CD4-positive, alpha-beta T cell treated with Interleukin-4 for 1 hour (primary cell): ENCODE data around the gene PPFIBP2.

Source experiments
- DNase-seq, 2 donors: peaks; one replicate each; pipeline ENCODE4 v3.0.0-alpha.2; 2020 to 2022

Gene PPFIBP2

DNA sequence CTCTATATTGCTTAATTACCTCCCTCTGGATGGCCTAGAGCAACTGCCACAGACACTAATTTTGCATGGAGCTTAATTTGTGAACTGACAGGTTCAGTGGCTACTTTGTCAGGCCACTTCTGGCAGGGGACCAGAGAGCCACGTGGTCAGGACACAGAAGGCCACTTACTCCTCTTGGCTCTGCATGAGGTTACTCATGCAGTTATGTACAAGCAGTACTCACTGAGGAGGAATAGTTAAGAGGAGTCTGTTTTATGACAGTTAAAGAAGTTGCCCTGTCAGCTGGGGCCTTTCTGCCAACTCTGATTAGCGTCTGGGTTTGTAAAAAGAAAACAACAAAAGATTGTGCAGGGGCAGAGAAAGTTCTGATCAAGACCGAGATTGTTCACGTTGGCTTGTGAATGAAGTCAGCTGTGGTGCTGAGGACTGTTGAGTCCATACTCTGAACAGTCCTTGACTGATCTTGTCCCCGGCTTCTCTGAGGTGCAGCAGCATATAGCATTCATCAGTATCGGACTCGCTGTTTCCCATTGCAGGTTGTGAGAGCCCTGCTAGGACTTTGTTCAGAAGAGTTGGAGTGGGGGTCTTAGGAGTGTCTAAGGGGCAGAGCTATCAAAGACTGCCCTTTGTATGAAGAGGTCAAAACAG is 41.4 kb downstream of the PPFIBP2 start:
- no peak for DNase-seq

DNA sequence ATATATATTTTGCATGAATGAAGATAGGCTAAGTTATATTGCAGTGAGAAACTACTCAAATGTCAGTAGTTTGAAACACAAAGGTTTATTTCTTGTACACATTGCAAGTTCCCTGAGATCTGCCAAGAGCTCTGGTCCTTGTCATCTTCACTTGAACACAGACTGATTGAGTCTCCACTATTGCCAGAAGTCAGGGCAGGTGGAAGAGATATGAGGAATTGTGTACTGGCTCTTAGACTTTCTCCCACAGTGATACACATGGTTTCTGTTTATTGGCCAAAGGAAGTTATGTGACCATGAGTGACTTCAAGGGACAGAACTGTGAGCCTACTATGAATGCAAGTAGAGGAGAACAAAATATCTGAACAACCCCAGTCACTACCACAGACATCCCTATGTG is 44.2 kb downstream of the PPFIBP2 start:
- no peak for DNase-seq

DNA sequence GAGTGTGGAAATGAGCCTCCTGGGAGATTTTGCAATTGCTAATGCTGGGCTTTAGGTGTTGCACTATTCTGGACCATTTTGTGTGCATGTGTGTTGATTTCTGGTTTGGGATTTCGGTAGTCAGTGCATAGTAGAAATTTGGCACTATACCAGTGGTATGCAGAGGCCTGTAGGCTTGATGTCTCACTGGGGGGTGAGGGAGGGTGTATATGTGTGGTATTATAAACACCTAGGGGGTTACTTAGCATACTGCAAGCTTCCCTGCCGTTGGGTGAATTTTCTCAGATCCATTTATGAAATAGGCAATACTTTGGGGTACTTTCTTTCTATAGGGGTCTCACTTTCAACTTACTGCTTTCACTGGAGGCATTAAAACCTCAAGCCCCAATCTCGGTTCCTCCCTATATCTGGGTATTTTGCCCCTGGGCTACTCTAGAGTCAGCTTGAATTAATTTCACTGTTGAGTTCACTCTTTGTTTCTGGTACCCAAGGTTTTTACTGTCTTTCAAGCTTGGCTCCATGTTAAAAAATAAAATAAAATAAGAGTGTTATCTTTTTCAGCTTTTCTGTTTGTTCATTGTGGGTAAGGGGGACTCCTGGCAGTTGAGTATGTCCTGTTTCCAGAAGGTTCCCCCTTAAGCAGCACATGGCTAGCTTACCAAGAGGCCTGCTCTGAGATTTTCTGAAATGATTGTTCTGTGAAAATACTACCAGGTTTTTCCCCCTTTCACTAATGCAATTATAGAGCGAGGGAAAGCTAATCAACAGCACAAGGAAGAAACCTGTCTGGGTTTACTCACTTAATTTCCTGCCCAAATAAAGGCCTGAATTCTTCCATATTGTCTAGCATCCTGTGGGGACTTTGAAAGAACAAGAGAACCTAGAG is 45.8 kb downstream of the PPFIBP2 start:
- DNase-seq, result no peak

DNA sequence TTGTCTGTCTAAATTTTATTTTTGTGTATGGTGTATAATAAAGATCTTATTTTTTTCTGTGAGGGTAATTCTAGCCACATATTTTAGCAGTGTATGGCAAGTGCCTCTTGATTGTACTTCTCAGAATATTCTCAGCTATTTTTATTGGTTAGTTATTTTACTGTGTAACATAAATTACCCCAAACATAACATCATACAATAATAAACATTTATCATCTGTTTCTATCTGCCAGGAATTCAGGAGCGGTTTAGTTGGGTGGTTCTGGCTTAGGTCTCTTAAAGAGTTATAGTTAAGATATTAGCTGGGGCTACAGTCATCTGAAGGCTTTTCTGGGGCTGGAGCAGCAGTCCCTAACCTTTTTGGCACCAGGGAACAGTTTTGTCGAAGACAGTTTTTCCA is 47.8 kb downstream of the PPFIBP2 start:
- no peak for DNase-seq

DNA sequence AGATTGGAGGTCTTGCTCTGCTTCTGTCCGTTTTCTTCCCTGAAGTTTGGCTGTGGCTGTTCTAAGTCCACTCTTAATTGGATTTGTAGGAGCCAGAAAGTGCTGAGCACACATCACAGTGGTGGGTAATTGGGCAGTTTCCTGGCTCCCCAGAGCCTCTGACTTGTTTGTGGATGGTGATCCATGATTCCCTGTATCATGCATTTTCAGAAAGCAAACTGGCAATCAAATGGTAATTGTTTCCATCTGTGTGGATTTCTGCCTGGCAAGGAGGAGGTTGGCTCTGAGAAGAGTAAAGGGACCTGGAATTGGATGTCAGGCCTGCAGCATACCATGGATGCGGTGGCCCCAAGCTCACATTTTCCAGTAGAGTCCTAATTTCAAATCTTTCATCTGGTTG is 49.5 kb downstream of the PPFIBP2 start:
- DNase-seq, result no peak

DNA sequence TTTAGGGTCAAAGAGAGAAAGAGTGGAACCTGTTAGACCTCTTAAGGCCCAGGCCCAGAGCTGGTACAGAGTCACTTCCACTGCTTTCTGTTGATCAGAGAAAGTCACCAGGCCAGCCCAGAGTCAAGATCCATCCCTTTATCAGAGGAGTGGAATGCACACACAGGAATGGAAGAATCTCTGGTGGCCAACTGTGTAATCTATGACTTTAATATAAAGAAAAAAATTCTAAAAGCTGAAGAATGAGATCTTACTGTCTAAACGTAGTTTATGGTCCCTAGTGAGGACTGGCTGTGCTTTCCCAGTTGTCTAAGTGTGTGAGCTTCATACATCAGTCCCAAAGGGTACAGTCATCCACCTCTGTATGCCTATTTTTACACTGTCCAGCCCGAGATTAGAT is 51.0 kb downstream of the PPFIBP2 start:
- DNase-seq, result no peak

DNA sequence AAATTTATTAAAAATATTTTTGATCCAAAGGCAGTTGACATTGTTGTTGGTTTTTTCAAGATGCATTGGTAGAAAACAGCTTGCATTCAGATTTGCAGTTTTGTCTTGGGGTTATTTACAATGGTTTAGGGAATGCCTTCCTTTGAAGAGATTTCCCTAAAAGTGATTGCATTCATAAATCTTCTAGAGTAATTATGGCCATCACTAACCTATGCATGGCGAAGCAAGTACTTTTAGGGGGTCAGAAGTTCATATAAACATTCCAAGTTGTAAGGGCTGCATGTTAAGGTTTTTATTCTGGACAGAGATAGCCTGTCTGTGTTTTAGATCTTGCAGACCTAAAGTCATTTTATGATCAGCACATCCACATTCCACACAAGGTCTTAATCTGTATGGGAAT is 53.5 kb downstream of the PPFIBP2 start:
- DNase-seq, result no peak

DNA sequence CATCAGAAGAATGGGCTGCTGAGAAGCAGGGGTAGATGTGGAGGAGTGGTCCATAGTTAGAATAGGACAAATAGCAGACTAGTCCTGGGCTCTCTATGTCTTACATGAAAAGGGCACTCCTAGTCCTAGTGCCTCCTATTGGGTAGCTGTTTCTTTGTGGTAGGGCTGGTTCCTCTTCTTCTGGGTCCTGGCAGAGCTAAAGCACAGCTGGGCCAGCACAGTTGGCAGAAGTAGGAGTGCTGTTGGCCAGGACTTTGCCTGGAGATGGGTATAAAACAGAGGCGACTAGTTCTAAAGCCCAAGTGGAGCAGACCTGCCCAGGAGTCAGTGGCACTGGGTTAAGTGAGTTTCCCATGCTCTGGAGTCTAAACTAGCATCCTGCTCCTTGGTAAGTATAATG is 55.2 kb downstream of the PPFIBP2 start:
- DNase-seq, result no peak

DNA sequence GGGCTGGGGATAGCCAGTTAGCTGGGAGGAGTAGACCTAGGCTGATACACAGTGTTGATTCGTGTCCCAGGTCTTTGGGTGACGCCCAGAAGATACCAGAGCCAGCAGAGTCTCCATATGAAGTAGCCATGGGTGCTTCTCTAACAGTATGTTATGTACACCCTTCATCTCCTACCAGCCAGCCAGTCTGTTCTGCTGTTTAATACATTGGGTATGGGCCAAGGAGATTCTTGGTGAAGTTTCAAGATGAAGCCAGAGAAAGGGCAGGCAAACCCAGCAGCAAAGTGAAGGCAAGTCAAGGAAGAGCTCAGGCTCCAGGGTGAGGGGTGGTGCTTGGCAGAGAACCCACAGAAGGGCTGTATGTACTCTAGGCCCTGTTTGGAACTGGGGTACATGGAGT is 56.4 kb downstream of the PPFIBP2 start:
- no peak for DNase-seq

DNA sequence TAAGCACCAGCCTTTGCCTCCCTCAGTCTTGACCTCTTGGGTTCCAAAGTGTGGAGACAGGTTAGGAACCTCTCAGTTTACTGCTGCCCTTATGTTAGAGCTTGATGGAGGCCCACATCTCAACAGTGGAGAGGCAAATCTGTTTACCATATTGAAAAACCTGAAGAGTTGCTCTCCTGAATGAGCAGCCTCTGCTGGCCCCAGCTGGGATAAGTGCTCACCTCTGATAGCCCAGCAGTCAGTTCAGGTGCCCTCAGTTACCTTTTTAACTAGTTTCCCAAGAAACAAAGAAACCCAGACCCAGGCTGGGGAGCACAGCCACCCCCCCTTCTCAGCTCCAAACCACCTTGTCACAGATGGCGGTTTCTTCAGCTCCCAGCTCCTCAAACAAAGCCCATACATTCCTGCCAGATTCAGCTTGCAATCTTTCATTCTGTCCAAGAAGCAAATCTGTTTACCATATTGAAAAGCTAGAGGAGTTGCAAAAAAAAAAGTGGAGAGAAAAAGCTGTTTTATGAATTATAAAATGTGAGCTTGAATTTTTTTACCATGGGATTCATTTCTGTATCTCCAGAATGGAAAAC is 57.2 kb downstream of the PPFIBP2 start:
- DNase-seq, result no peak

DNA sequence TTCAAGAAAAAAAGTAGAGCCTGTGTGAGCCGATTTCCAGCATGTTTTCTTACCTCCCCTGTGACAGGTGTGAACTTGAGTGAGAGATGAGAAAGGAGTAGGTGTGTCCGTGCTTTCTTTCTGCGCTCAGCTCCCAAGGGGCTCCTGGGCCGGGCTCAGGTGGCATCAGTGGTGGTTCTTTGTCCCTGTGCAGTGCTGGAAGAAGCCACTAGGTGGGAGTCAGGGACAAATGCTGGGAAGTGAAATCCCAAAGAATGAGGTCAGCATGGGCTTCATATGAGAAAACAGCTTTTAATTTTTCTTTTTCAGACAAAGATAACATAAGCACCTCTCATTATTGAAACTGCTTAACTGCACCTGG is 57.8 kb downstream of the PPFIBP2 start:
- DNase-seq, result peak in 1 of 2 donors; percentile 11

DNA sequence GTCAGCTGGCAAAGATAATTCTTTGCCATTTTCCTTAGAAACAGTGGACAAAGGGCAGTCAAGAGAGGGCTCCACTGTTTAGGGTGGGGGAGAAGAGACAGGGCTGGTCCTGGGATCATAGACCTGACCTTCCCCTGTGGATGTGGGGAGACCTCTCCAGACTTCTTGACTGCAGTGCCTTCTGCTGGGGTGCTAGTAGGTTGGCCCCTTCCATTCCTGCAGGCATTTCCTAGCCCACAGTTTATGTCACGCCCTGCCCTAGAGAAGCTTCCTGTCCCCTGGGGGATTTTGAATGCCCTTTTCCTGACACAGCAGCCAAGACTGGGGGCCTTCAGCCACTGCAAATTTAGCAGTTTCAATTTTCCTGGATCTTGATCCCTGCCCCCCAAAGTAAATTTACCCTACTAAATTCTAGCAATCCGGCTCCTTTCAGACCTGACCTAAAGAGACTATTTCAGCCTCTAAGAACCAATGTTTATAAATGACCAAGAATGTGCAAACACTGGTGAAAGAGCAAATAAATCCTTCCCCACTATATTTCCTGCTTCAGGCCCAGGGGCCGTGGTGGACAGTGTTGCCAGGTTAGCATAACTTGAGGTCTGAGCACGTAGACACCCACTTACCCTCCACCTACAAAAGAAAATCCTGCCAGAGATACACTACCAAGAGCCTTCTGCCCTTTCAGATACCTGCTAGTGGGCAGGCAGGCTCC is 58.4 kb downstream of the PPFIBP2 start:
- no peak for DNase-seq

DNA sequence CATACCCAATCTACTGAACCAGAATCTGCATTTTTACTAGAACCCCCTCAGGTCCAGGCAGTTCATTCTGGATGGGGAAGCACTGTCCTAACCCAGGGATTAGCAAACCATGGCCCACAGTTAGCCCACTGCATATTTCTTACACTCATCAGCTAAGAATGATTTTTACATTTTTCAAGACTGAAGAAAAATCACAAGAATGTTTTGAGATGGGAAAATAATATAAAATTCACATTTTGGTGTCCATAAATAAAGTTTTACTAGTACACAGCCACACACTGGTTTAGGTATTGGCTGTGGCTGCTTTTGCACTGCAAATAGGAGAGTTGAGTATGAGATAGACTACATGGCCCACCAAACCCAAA is 59.4 kb downstream of the PPFIBP2 start:
- no peak for DNase-seq

DNA sequence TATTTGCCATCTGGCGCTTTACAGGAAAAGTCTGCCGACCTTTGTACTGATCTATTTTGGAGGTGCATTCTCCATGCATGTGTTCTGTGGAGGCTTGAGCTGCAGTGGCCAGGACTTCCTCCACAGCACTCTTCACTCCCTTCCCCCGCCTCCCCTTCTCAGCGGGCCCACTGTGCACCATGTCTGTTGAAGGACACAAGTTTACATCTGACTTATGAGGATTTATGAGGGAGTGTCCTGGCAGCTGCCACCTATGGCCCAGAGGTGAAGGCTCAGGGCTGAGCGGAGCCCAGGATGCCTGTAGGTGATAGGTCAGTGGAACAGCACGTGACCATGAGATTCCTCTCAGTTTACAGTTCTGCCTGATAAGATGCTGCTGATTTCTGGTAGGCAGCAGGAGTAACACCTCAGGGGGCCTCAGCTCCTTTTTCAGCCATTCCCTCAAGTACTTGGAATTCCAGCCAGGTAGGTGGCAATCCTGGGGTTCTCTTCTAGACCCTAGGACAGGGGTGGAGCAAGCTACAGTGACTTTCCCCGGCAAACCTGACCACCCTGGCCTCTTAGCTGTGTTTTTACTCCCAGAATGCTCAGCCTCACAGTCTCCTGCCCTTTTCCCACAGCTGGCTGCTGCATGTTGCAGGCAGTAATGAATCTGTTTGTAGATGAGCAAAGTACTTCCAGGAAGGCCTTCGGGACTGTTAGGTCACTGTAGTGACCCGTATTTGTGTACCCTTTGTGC is 59.9 kb downstream of the PPFIBP2 start:
- DNase-seq, result no peak

DNA sequence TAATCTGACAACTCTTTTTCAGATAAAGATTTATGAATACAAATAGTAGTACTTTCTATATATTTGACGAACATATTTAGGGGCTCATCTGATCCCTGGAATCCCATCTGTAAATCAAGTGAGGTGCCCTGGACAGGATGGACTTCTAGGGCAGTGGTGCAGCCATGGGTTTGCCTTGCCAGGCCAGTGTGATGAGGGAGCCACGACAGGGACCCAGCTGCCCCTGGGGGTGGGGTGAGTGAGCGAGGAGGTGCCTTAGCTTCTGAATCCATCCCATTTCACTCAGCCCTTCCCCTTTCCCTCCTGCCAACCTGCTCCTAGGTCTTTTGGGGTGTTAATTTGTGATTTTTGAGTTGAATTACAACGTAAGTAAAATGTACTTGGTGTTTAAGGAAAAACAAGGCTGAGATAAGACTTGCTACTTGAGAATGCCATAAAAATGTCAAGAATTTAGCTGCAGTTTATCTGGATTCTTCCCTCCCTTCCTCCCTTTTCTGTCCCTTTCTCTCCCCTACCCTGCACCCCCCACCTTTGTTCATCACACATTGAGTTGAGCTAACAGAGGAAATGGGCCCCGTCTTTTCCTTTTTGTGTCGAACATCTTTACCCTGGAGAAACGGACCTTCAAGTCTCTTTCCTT is 60.8 kb downstream of the PPFIBP2 start:
- no peak for DNase-seq

DNA sequence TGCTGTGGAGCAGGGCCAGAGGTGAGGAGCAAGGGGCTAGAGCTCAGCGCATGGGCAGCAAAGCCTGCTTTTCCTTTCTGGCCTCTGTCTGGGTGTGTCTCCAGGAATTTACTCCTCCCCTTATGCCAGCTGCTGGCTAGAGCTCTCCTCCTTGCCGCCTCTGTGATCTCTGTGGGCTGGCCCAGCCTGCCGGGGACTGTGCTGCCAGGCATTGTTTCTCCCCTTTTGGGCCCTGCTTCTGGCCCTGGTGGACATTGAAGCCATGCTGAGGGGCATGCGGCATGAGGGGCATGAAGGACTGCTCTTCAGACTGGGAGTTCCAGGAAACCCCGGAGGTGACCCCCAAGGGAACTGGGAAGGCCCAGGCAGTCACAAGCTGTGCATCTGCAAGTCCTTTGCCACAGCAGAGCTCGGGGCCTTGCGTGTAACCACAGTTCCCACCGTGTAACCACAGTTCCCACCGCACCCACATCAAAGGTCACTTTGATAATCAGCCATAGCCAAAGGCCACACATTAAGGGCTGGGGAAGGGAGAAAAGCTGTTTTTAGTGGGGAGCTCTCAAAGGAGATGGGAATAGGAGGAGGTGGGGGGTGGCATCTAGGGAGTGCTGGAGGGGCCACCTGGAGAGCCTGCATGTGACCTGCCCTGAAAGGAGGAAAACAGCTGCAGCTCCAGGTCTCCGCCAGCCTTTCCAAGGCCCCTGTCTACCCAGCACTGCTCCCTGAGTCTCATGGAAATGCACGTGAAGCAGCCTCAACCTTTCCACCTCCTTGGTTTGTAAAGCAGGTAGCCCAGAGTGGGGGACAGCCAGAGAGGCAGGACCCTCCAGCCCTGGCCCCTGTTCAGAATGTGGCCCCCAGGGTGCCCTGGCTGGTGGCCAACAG is 62.3 kb downstream of the PPFIBP2 start:
- DNase-seq, result peak in 1 of 2 donors; percentile 28

DNA sequence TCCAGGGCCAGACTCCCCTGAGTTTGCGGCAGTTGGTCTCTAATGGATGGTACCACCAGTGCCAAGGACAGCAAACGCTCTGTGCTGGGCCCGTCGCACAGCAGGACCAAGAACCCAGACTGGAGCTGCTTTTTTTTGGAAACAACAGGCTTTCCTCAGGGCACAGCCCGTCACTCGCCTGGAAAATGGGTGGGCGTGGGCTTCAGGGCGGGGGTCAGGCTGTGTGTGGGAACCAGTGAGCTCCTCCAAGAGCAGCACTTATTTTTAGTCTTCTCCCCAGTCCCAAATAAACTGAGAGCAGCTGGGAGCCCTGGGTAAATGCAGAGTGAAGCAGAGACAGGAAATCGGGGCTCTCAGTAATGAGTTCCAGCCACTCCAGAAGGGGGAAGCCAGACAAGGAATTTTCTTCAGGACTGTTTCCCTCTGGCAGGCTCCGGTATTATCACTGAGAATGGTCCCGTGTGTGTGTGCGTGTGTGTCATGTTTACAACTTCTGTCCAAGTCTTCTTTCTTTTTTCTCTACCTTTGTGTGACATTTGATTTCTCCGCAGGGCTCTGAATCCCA is 63.0 kb downstream of the PPFIBP2 start:
- no peak for DNase-seq

DNA sequence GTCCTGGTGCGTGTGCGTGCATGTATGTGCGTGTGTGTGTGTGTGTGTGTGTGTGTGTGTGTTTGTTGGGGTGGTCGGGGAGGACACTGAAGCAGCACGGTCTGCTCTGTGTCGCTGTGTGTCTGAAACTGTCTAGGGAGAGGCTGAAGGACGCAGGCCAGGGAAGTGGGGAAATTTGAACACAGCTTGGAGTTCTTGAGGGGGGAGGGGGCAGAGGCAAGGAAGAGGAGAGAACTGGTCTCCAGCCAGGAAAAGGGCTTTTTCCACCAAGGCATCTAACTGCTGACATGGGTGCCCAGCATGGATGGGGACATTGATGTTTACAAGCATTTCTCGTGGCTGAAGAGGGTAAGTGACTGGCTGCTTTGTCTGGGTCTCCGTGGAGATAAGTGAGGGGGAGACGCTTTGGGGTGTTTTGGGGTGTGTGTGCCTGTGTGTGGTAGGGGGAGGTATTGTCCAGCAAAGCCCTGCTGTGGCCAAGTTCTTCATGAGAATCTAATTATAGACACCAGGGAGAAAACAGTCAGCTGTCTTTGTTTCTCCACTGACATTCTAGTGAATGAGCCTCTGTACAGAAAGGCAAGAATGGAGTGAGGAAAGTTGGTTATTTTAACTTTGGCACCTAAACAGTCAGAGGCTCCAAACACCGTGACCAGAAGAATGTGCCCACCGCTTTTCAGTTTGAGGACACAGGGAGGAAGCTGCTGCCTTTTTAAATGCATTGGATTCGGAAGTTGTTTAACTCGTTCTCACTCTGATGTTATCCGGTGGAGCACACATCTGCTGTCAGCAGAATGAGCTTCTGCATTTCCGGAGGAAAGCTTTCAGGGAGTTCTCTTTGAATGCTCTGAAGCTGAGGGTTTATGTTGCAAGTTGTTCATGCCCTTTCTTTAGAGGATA is 63.7 kb downstream of the PPFIBP2 start:
- DNase-seq, result peak in 1 of 2 donors; percentile 14

DNA sequence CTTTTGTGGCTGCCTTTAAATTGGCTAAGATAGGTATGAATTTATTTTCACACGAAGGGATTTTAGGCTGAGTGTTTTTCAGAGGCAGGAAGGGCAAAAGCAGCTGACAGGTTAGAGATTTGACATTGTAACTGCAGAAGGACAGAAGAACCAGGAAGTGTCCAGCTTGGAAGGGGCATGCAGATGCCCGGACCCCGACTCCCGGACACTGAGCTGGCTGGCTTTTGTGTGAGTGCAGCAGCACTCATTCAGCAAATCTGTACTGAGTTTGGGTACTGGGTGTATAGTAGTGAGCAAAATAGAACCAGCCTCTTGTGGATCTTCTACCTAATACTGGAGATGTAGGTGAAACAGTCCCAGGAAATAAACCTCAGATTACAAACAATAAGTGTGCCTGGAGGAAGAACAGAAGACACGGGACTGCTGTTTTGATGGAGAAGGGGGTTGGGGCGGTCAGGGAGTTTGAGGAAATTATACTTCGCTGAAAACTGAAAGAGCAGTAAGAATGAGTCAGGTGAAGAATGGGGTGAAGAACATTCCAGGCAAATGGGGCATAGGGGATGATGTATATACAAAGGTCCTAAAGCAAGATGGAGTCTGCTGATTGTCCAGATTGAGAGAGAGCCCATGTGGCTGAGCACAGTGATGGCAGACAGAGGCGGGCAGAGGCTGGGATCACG is 64.6 kb downstream of the PPFIBP2 start:
- no peak for DNase-seq
